Sigmoid colon (tissue), 7 donors: ENCODE measurements around the gene SKAP1. TPM values are rescaled to one million over a fixed set of nuclear protein-coding genes. Genes with fewer than 3 reads are reported as not detected.

ENCODE experiments used
- DNase-seq: peaks from one replicate; pipeline ENCODE4 v3.0.0-alpha.2; 2019
- H3K27ac ChIP-seq, 4 donors: fragments of 200-600 bp; sonication (generic); one replicate each; pipeline ENCODE4 v1.5.1; 2016 to 2019; ENCODE audit warnings: mild to moderate bottlenecking in 1 of 4
- H3K27me3 ChIP-seq, 3 donors: fragments of 200-600 bp; sonication (generic); one replicate each; pipeline ENCODE4 v1.5.1; 2019; ENCODE audit warnings: mild to moderate bottlenecking in 1 of 3
- H3K36me3 ChIP-seq, 4 donors: fragments of 200-600 bp; sonication (generic); one replicate each; pipeline ENCODE4 v1.5.1; 2016 to 2019
- H3K4me1 ChIP-seq, 4 donors: fragments of 200-600 bp; sonication (generic); one replicate each; pipeline ENCODE4 v1.5.1; 2017 to 2019
- H3K4me3 ChIP-seq, 4 donors: fragments of 200-600 bp; sonication (generic); one replicate each; pipeline ENCODE4 v1.5.1; 2017 to 2019; ENCODE audit warnings: mild to moderate bottlenecking in 2 of 4, moderate library complexity in 1 of 4
- H3K9me3 ChIP-seq, 4 donors: fragments of 200-600 bp in 3 of 4; sonication (generic) in 3 of 4; one replicate each; pipeline versions ENCODE4 v1.5.1 to v1.6.1; 2013 to 2019
- CTCF ChIP-seq, 4 experiments: fragments of 450-650 bp in 3 of 4; fragments of 200-600 bp in 1 of 4; IDR thresholded peaks; one replicate each; pipeline ENCODE4 v1.5.1; 2016 to 2019; ENCODE audit warnings: antibody characterized with exemption in 4 of 4, mild to moderate bottlenecking in 3 of 4, moderate library complexity in 2 of 4
- EP300 ChIP-seq, 4 donors: sonication (generic); formaldehyde crosslinking; IDR thresholded peaks; one replicate each; pipeline ENCODE4 v1.6.1; 2017; ENCODE audit warnings: antibody characterized with exemption in 4 of 4
- POLR2A ChIP-seq, 2 donors: fragments of 450-650 bp; IDR thresholded peaks; one replicate each; pipeline ENCODE4 v1.6.1; 2016; ENCODE audit warnings: antibody characterized with exemption in 2 of 2, mild to moderate bottlenecking in 2 of 2, moderate library complexity in 2 of 2
- POLR2AphosphoS5 ChIP-seq, 4 donors: sonication (generic); formaldehyde crosslinking; IDR thresholded peaks; one replicate each; pipeline ENCODE4 v1.6.1; 2017; ENCODE audit warnings: antibody characterized with exemption in 4 of 4
- WGBS, 2 donors: extraction: QIAGEN DNeasy Blood & Tissue Kit; methylation state at CpG; one replicate each; pipeline ENCODE4 v1.1.7; 2013; 5-methylcytosine and 5-hydroxymethylcytosine counted together
- intact Hi-C: fragments of 100-400 bp; cut with DNase I; formaldehyde crosslinking; loops from one replicate; pipeline ENCODE4 v1.15.1; 2023
- polyA plus RNA-seq, 3 donors: library from polyadenylated mRNA; stranded (reverse); fragments of 200-250 nt; gene quantifications; one replicate each; pipeline ENCODE4 v1.2.3, GENCODE V29; 2013
- total RNA-seq, 4 donors: library from RNA; depleted of rRNA; stranded (reverse); fragments of >200 nt; gene quantifications; one replicate each; pipeline ENCODE4 v1.1.0, GENCODE V29; 2016
- donor health status: healthy with polysubstance abuse.
- donor health status: Bipolar disorder and iron deficiency.
- donor health status: healthy.

The SKAP1 gene
- total and polyA plus RNA-seq, 7 donors, result 0.36 to 10.3 (median 1.4) TPM; not detected in 1

DNA sequence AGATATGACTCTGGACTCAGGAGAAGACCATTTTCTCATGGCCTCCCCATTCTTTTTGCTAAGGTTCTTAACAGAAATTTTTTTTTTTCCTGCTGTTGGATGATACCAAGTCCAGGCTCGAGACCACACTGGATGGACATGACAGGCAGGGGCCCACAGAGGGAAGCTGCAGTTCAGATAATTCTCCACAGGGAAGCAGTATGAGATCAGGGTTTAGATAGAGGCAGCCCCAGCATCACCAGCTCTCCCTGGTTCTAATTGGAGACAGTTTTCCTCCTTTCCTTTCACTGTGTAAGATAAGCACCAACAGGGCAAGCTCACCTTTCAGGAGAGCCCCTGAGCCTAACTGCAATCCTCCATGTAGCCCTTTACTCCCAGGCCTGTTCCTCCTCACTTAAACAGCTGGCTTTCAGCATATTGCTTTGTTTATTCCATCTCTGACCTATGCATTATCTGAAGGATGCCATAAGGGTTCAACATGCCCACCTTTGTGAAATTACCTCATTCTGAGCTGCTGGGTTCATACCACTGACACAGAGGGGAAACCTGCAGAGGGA, 214.4 kb downstream of the SKAP1 start:
- no peaks in the 10 kb centered on the region for H3K4me1 ChIP-seq
- intact Hi-C loops, result no loop called here
- DNase-seq, result no peak
- TF ChIP-seq CTCF (IDR thresholded peaks at IDR 0.05) (peak in 1 of 4 experiments; percentile 10), POLR2AphosphoS5 (IDR thresholded peaks at IDR 0.05) (no peak)
- H3K36me3 ChIP-seq, result no peaks in the 10 kb centered on the region
- 8 to 38% methylated on average over 1 of the region's 1 CpG for WGBS, 2 donors
- no peak overlapping the region for H3K4me3 ChIP-seq
- H3K27me3 ChIP-seq, result peaks cover 0 to 17% (median 0%) of the 10 kb centered on the region in 3 donors
- no peak overlapping the region for H3K27ac ChIP-seq
- H3K9me3 ChIP-seq, result no peaks in the 10 kb centered on the region

DNA sequence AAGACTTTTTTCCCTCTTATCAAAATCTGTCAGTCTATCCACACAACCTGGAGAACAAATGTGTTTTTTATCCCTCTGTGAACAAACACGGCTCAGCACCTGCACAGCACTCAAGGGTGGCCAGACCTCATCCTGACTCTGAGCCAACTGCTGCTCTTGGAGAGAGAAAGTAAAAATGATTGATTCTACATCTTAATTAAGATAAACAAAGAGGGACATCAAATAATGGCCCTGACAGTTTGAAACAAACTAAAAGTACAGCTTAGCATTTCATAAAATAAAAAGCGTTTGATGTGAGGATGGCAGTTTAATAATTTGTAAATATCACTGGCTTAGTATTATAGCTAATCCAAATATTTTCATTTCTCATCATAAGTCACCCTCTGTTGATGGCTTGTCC, 216.2 kb downstream of the SKAP1 start:
- Histone ChIP-seq H3K27ac (no peak overlapping the region), H3K9me3 (no peaks in the 10 kb centered on the region), H3K36me3 (no peaks in the 10 kb centered on the region), H3K4me1 (no peaks in the 10 kb centered on the region), H3K4me3 (no peak overlapping the region), H3K27me3 (peaks cover 0 to 12% (median 0%) of the 10 kb centered on the region in 3 donors)
- no peak for DNase-seq
- TF ChIP-seq EP300 (IDR thresholded peaks at IDR 0.05) (no peak), POLR2AphosphoS5 (IDR thresholded peaks at IDR 0.05) (no peak), POLR2A (IDR thresholded peaks at IDR 0.05) (no peak), CTCF (IDR thresholded peaks at IDR 0.05) (no peak)
- WGBS, 2 donors, result 75 to 77% methylated on average over 2 of the region's 2 CpGs
- intact Hi-C loops, result no loop called here

GRCh38 chr17:48211787-48212186, 218.2 kb downstream of the SKAP1 start:
- intact Hi-C loops, result no loop called here
- 87 to 88% methylated on average over 4 of the region's 4 CpGs for WGBS, 2 donors
- TF ChIP-seq EP300 (IDR thresholded peaks at IDR 0.05), result no peak
- no peak for TF ChIP-seq POLR2A (IDR thresholded peaks at IDR 0.05)
- TF ChIP-seq CTCF (IDR thresholded peaks at IDR 0.05), result no peak
- TF ChIP-seq POLR2AphosphoS5 (IDR thresholded peaks at IDR 0.05), result no peak

DNA sequence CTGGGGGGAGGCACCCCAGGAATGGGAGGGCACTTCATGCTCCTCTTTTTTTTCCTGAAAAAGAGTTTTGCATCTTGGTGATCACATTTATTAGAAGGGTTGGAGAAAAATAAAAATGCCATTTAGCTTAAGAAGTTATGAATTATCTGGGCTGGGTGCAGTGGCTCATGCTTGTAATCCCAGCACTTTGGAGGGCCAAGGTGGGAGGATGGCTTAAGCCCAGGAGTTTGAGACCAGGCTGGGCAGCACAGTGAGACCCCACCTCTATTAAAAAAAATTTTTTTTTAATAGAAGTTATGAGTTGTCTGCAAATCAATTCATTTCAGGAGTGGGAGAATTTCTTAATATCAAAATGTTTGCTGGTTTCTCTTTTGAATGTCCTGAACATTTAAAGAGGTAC, 219.0 kb downstream of the SKAP1 start:
- Histone ChIP-seq H3K36me3 (no peaks in the 10 kb centered on the region), H3K27ac (no peak overlapping the region)
- no peak for DNase-seq

More at GRCh38 chr17:48211787-48212186, 218.2 kb downstream of the SKAP1 start:
- Histone ChIP-seq H3K27me3 (peaks cover 0 to 12% (median 0%) of the 10 kb centered on the region in 3 donors), H3K4me1 (no peaks in the 10 kb centered on the region), H3K4me3 (no peak overlapping the region), H3K36me3 (no peaks in the 10 kb centered on the region), H3K9me3 (no peaks in the 10 kb centered on the region), H3K27ac (no peak overlapping the region)
- DNase-seq, result no peak

More for the DNA sequence above, 219.0 kb downstream of the SKAP1 start:
- no peak for TF ChIP-seq EP300 (IDR thresholded peaks at IDR 0.05)
- TF ChIP-seq CTCF (IDR thresholded peaks at IDR 0.05), result no peak
- TF ChIP-seq POLR2A (IDR thresholded peaks at IDR 0.05), result no peak
- no peak for TF ChIP-seq POLR2AphosphoS5 (IDR thresholded peaks at IDR 0.05)
- intact Hi-C loops, result no loop called here
- no peaks in the 10 kb centered on the region for H3K9me3 ChIP-seq
- no peaks in the 10 kb centered on the region for H3K4me1 ChIP-seq
- no peak overlapping the region for H3K4me3 ChIP-seq
- peaks cover 0 to 12% (median 0%) of the 10 kb centered on the region in 3 donors for H3K27me3 ChIP-seq
